Panc1 (cell line): ENCODE data around the gene ADAMTS7.

ENCODE experiments used
- CTCF ChIP-seq: fragments of 450-650 bp; IDR thresholded peaks from 2 replicates; pipeline ENCODE4 v1.5.1; 2017; ENCODE audit warnings: mild to moderate bottlenecking
- POLR2AphosphoS5 ChIP-seq: IDR thresholded peaks from 2 replicates; pipeline ENCODE4 v1.6.1; 2012; ENCODE audit warnings: mild to moderate bottlenecking, low read depth, low read length, moderate library complexity
- TCF7L2 ChIP-seq: IDR thresholded peaks from 2 replicates; pipeline ENCODE4 v1.6.1; 2011; ENCODE audit warnings: mild to moderate bottlenecking, low read depth, low read length, inconsistent platforms

- TF ChIP-seq CTCF (no peak), POLR2AphosphoS5 (no peak), TCF7L2 (no peak)
These were observed 43.6 kb upstream of the ADAMTS7 start for GRCh38 chr15:78854833-78855372.
